HG03045 (cell line): ENCODE results near the gene CDH4.

Experiments used
- ATAC-seq: cut with Tn5 transposase; IDR thresholded peaks from one replicate; pipeline ENCODE4 v1.9.1; 2021; ENCODE audit warnings: mild to moderate bottlenecking, moderate library complexity; ENCODE audit not compliant: unreplicated experiment

The CDH4 gene

GRCh38 chr20:61635721-61636455 is 383.8 kb downstream of the CDH4 start:
- ATAC-seq = no peak

DNA sequence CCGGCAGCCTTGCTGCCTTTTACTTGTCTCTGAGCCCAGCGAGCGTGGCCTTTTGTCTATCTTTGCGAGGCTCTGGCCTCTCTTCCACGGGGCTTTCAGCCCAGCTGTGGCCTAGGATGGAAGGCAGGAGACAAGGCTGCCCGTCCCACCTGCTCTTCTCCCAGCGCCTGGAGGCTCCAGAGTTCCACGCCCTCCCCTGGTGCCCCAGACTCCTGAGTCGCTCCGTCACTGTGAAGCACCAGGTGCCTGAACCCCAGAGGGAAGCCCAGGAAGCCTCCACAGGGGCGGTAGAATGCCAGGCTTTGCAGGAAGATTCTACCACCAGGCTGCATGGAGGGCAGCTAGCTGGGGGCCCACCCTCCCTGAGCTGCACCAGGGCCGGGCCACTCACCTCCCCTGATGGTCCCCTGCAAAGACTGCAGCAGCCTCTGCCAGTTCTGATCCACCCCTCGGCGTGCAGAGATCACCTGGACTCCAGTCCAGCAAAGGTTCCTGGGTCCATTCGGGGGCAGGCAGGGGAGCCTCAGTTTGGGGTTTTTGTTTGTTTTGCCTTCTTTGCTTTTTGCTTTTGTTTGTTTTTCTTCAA is 384.6 kb downstream of the CDH4 start:
- no peak for ATAC-seq

GRCh38 chr20:61638802-61639585 is 386.9 kb downstream of the CDH4 start:
- ATAC-seq = no peak

- ATAC-seq = no peak
These were observed 388.2 kb downstream of the CDH4 start for GRCh38 chr20:61640131-61640870.

GRCh38 chr20:61640871-61641245 is 388.8 kb downstream of the CDH4 start:
- no peak for ATAC-seq

DNA sequence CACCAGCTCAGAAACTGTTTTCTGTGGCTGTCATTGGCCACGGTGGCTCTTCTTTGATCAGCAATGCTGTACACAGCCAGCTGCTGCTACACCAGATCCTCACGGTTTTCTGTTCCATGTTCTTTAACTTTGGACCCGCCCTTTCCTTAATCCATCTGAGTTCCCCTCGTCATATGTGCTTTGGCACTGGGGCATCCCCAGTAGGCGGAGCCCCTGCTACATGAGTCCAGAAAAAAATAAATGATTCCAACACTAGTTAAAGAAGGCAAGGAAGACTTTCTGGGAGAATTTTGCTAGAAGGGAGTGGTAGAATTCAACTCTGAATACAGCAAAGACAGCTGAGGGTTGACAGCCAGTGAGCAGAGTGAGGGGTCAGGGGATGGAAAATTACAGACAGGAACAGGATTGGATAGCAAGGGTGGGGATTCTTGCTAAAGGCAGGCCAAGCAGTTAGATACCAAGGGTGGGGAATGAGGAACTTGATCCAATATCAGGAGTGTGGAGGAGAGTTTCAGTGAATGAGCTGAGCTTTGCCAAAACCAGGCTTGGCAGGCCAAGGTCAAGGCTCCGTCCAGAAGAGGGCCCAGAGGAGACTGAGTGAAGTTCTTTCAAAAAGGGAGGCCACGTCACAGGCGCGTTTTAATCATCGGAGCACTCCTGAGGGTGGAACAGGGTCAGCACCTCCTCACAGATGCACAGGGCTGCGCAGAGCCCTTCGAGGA is 391.8 kb downstream of the CDH4 start:
- no peak for ATAC-seq

GRCh38 chr20:61644378-61645076 is 392.5 kb downstream of the CDH4 start:
- ATAC-seq = no peak

DNA sequence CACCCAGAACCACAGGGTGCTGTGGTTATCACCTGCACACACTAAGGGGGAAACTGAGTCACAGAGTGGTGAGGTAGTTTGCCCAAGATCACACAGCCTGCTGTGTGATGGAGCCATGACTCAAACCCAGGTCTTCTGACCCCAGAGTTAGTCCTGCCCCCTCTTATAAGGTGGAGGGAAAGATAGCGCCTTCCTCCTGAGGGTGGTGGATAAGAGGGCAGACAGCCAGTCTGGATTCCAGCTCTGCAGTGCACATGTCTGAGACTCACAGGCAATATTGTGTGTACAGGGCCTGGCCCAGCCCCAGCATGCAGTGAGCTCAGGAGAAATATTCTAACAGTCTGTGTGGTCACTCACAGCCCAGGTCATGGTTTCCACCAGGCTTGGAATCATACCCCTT is 393.7 kb downstream of the CDH4 start:
- no peak for ATAC-seq

DNA sequence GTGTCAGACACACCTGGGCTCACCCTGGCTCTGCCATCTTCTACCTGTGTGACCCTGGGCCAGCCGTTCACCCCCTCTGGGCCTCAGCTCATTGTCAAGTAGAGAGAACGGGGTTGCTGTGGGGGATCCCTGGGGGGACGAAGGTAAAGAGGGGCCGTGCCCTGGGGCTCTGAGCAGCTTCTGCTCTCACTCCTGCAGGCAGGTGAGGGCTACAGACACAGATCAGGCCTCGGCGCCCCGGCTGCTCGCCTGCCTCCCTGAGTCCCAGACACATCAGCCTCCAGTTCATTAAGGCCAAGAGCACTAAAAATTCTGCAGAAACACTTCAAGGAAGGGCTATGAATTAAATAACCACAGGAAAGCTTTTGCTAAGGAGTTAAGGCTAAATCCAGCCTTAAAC is 394.4 kb downstream of the CDH4 start:
- ATAC-seq = no peak

DNA sequence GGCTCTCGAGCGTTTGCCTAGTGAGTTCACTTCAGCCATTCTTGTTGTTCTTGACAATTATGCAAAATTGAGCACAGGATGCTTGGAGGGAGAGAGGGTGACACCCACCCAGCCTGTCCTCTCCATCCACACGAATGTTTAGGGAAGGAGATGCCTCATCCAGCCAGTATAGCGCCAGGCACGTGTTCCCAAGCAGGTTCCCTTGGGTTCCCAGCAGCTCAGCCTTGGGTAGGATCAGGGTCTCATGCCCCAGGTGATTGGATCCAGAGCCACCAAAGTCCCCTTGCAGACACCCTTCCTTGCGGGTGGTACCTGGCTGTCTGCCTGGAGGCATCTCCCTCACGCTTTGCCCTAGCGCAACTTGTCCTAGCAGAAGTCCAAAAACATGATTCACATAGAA is 394.9 kb downstream of the CDH4 start:
- ATAC-seq = no peak

DNA sequence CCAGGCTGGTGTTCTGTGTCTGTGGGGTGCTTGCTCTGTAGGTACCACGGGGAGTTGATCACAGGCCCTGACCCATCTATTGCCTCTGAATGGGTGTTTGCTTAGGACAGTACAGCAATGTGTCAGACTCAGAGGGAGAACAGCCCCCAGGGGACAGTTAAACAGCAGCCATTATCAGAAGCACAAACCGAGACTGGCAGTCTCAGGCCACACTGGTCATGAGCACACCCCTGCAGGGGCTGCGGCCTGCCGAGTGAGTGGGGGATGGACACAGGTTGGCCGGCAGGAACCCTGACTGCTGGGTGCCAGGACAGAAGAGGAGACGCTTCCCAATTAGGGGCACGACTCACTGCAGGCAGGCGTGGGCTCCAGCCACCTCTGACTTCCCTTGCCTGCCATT is 395.6 kb downstream of the CDH4 start:
- ATAC-seq = no peak

DNA sequence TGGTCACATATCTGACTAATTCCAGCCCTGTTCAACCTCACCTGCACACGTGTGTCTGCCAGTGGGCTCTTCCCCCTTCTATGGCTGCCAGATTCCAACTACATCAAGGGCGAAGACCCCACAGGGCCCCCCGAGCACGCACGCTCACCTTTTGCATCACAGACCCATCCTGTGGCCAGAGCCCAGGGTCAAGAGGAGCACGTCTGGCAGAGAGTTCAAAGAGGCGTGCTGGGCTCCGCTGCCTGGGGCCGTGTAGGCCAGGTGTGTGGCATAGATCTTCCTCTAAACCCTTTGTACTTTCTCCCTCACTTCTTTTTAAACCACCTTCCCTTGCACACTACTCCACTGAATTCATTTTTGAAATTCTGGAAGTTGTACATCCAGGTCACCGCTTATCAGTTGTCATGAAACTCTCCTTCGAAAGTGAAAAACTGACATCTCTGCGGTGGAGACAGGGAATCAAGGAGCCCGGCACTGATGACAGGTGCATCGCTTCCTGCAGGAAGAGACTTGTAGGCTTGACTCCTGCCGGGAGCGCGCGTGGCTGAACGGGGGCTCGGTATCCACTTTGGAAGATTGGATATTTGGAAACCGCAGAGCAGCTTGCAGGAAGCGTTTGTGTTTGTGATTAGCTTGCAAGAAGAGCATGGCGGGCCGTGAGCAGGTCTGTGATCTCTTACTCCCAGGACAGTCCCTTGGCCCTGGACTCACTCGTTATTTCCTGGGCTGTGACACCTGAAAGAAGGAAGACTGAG is 397.2 kb downstream of the CDH4 start:
- no peak for ATAC-seq

DNA sequence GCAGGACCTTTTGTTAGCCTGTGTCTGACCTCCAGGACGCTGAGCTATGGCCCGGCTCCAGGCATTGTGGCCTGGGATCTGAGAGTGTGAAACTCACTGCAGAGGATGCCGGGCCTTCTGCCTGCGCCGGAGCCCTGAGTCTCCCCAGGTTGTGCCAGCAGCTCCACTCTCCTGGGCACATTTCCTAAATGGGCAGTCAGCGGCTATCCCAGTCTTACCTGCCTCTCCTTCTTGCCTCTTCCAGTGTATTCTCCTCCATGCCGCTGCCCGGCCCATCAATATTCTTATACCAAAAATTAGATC is 397.8 kb downstream of the CDH4 start:
- ATAC-seq = no peak

GRCh38 chr20:61650912-61651733 is 399.1 kb downstream of the CDH4 start:
- no peak for ATAC-seq

DNA sequence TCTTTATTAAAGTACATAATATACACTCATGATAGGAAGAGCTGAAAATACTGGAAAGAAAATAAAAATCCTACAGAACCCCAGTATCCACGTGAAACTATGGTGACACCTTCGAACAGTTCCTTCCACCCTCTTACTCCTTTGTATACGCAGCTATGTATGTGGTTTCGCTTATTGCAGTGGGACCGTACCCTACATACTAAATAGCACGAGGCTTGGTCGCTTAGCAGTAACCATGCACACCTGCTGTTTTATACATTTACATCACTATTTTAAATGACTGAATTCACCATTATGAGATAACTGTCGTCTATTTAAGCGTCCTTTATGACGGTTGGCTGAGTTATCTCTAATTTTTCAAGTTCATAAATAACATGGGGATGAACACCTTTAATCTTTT is 400.1 kb downstream of the CDH4 start:
- ATAC-seq = no peak

- no peak for ATAC-seq
These were observed 402.7 kb downstream of the CDH4 start for GRCh38 chr20:61654726-61655125.

DNA sequence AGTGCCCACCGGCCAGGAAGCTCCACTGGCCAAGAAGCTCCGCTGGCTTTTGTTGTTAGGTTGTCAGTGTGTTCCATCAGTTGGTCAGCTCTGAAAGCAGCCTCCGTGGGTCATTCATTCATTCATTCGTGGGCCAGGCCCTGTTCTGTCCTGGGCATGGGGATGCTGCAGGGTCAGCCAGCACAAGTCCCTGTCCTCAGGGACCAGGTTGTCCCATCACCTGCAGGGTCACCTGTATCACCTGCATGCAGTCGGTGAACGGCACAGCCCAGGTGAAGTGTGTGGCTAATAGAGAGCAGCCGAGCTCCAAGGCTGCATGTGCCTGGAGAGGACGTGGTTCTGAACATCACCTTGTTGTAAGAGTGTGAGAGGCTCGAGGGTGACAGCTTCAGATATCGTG is 403.5 kb downstream of the CDH4 start:
- ATAC-seq = no peak

GRCh38 chr20:61656198-61656597 is 404.1 kb downstream of the CDH4 start:
- ATAC-seq = no peak
